ENCODE measurements around the gene HMMR.
A peak's percentile ranks its signal among the peaks of the same experiment; 100 is the strongest.

HMMR gene

DNA sequence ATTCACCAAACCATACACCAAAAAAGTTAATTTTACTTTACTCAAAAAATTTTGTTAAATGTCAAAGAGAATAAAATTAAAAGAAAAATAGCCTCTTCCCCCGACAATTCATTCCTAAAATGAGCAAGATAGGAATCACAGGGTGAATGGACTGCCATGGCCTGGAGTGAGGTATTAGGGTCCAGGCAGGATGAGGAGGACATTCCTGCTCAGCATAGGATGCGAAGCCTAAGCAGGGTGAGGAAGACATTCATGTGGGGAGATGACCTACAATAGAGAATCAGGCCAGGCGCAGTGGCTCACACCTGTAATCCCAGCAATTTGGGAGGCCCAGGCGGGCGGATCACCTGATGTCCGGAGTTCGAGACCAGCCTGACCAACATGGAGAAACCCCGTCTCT, 8.9 kb upstream of the HMMR start:
- no peak for TF ChIP-seq GATA3 (IDR thresholded peaks at IDR 0.05; ENCODE audit: low read depth, low read length)
- TF ChIP-seq GATA2 (IDR thresholded peaks at IDR 0.05; ENCODE audit: low read depth, low read length): no peak

DNA sequence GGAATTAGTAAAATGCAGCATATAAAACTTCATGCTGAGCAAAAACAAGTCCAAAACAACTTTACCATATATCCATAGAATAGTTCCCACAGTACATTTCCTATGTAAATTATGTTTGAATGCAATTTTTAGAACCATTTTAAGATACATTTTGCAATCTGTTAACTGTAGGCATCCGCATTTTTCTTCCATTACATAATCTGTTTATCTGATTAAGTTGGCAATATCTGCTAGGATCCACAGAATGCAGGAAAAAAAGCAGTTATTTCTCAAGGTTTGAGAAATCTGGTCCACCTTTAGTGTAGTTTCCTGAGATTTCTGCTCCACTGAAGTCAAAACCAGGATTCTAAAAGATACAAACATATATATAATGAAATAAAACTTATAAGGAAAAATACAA, 6.7 kb upstream of the HMMR start:
- TF ChIP-seq GATA3 (IDR thresholded peaks at IDR 0.05; ENCODE audit: low read depth, low read length) (no peak), GATA2 (IDR thresholded peaks at IDR 0.05; ENCODE audit: low read depth, low read length) (no peak)

DNA sequence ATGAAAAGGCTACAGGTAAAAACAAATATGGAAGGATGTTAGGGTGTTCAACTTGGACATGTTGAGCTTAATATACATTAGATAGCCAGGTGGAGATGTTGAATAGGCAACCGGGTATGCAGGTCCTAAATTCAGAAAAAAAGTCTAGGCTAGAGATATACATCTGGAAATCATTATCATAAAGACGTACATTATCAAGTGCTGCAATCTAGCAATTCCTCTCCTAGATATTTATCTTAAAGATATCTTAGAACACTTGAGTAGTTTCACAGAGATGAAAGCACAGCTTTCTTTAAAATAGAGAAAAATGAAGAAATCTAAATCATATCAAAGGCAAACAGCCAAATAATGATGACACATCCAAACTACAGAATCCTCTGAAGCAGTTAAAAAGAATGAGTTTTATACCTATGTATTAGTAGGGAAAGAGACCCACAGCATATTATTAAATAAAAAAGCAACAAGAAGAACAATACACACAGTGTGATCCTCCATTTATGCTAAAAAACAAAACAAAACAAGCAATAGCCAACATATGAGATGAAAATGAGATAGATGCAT, 4.3 kb upstream of the HMMR start:
- no peak for TF ChIP-seq GATA2 (IDR thresholded peaks at IDR 0.05; ENCODE audit: low read depth, low read length)
- no peak for TF ChIP-seq GATA3 (IDR thresholded peaks at IDR 0.05; ENCODE audit: low read depth, low read length)

- TF ChIP-seq GATA2 (IDR thresholded peaks at IDR 0.05; ENCODE audit: low read depth, low read length): no peak
Measured at GRCh38 chr5:163456840-163457239, 3.6 kb upstream of the HMMR start.

- no peak for TF ChIP-seq GATA3 (IDR thresholded peaks at IDR 0.05; ENCODE audit: low read depth, low read length)
- TF ChIP-seq GATA2 (IDR thresholded peaks at IDR 0.05; ENCODE audit: low read depth, low read length): no peak
Measured at GRCh38 chr5:163458778-163459385, 1.6 kb upstream of the HMMR start.

DNA sequence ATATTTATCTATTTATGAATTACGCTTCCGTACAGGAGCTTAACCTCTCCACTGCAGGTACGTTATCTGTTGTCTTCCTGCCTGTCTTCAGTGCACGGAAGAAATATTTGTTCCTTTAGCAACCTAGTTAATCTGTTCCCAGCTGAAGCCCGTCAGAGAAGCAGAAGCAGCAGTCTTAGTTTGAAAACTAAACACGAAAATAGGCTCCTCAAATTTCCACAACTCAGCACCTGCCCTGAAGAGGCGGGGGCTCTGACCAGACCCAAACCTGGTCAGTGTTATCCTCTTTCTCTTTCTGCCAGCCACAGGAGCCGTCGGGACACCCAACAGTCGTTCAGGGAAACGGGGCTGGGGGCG, 992 bp upstream of the HMMR start:
- TF ChIP-seq GATA2 (IDR thresholded peaks at IDR 0.05; ENCODE audit: low read depth, low read length): no peak
- no peak for TF ChIP-seq GATA3 (IDR thresholded peaks at IDR 0.05; ENCODE audit: low read depth, low read length)

GRCh38 chr5:163459819-163460561, 442 bp upstream of the HMMR start, which contains the start of gene NUDCD2:
TSS of gene NUDCD2 (minus strand) at chr5:163460102. CDS start at chr5:163460050, 52 bp downstream.
- TF ChIP-seq GATA3 (IDR thresholded peaks at IDR 0.05; ENCODE audit: low read depth, low read length): no peak
- no peak for TF ChIP-seq GATA2 (IDR thresholded peaks at IDR 0.05; ENCODE audit: low read depth, low read length)

GRCh38 chr5:163463063-163463435, 2.6 kb downstream of the HMMR start:
- TF ChIP-seq GATA2 (IDR thresholded peaks at IDR 0.05; ENCODE audit: low read depth, low read length): no peak

- peak; percentile 76 for TF ChIP-seq GATA3 (IDR thresholded peaks at IDR 0.05; ENCODE audit: low read depth, low read length)
- TF ChIP-seq GATA2 (IDR thresholded peaks at IDR 0.05; ENCODE audit: low read depth, low read length): peak; percentile 76
Measured at GRCh38 chr5:163467682-163468081, 7.2 kb downstream of the HMMR start.

DNA sequence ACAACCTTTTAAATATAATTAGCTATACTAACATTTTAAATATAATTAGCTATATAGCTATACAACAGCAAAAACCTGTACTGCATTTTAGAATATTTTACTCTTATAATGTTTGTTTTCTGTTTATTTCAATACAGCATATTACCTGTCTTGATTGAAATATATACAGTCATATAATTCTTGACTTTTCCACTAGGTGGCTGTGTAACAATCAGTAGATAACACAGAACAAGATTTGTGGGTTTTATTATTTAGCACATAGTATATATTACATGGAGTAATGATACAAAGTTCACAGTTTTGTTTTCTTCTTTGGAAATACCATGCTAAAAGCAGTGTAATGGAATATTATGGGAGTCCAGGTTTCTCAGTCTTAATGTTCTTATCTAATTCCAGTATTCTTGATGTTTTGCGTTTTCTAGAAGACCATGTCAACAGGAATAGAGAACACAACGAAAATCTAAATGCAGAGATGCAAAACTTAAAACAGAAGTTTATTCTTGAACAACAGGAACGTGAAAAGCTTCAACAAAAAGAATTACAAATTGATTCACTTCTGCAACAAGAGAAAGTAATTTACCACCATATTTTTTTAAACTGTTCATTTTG, 13.3 kb downstream of the HMMR start:
- TF ChIP-seq GATA3 (IDR thresholded peaks at IDR 0.05; ENCODE audit: low read depth, low read length): no peak
- TF ChIP-seq GATA2 (IDR thresholded peaks at IDR 0.05; ENCODE audit: low read depth, low read length): no peak

DNA sequence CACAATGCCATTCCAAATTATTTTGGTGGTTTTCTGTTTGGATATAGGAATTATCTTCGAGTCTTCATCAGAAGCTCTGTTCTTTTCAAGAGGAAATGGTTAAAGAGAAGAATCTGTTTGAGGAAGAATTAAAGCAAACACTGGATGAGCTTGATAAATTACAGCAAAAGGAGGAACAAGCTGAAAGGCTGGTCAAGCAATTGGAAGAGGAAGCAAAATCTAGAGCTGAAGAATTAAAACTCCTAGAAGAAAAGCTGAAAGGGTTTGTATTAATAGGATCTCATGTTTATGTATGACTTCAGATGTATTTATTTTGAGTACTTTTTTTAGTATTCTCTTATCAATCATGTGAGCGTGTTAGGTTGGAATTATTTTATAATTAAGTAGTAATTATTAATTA, 15.0 kb downstream of the HMMR start:
- TF ChIP-seq GATA3 (IDR thresholded peaks at IDR 0.05; ENCODE audit: low read depth, low read length): no peak
- TF ChIP-seq GATA2 (IDR thresholded peaks at IDR 0.05; ENCODE audit: low read depth, low read length): no peak

- no peak for TF ChIP-seq GATA3 (IDR thresholded peaks at IDR 0.05; ENCODE audit: low read depth, low read length)
- TF ChIP-seq GATA2 (IDR thresholded peaks at IDR 0.05; ENCODE audit: low read depth, low read length): no peak
Measured at GRCh38 chr5:163478126-163478981, 17.9 kb downstream of the HMMR start.

DNA sequence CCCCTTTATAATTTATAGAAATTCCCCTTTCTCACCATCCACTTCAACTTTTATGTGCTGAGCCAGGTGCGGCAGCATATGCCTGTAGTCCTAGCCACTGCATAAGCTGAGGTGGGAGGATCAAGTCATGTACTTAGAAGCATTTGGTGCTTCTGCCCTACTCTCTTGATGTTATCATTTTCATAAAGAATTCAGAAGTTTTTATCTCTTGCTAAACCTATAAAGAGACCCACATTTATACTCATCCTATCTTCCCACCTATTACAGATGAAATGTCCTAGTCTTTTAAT, 18.5 kb downstream of the HMMR start:
- no peak for TF ChIP-seq GATA3 (IDR thresholded peaks at IDR 0.05; ENCODE audit: low read depth, low read length)

- TF ChIP-seq GATA3 (IDR thresholded peaks at IDR 0.05; ENCODE audit: low read depth, low read length) (no peak), GATA2 (IDR thresholded peaks at IDR 0.05; ENCODE audit: low read depth, low read length) (no peak)
Measured at GRCh38 chr5:163489055-163489744, 28.8 kb downstream of the HMMR start.

Data from SH-SY5Y (cell line).